GM06990 (cell line): ENCODE results near the gene SERINC2.

Experiments
- DNase-seq: peaks from one replicate; pipeline ENCODE4 v3.0.0-alpha.2; 2011; ENCODE audit not compliant: insufficient read length; ENCODE audit errors: extremely low read depth
- H3K27me3 ChIP-seq: replicated peaks from 2 replicates; pipeline ENCODE4 v1.6.0; 2011; ENCODE audit warnings: low read length; ENCODE audit not compliant: control insufficient read depth, insufficient read depth
- H3K36me3 ChIP-seq: 2 replicates; pipeline ENCODE4 v1.5.1; 2011; ENCODE audit warnings: low read length; ENCODE audit not compliant: control insufficient read depth, insufficient read depth
- H3K4me3 ChIP-seq: replicated peaks from 2 replicates; pipeline ENCODE4 v1.5.1; 2011; ENCODE audit warnings: low read depth, mild to moderate bottlenecking, control low read depth, low read length
- CTCF ChIP-seq: IDR thresholded peaks from 2 replicates; pipeline ENCODE4 v1.5.1; 2011; ENCODE audit warnings: low read length, control low read depth, mild to moderate bottlenecking, inconsistent platforms; ENCODE audit not compliant: insufficient read depth, poor library complexity, severe bottlenecking

SERINC2 gene

DNA sequence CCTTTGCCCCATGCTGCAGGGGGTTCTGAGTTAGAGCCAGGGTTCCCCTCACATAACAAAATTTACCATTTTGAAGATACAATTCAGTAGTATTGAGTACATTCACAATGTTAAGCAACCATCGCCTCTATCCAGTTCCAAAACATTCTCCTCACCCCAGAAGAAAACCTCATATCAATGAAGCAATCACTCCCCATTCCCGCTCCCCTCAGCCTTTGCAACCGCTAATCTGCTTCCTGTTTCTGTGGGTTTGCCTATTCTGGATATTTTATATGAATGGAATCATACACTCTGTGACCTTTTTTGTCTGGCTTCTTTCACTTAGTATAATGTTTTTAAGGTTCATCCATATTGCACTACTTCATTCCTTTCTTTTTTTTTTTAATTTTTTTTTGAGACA, 32.9 kb downstream of the SERINC2 start:
- DNase-seq = no peak
- TF ChIP-seq CTCF = no peak
- no peaks in the 10 kb centered on the region for H3K27me3 ChIP-seq

GRCh38 chr1:31447210-31447609, 34.2 kb downstream of the SERINC2 start:
- H3K27me3 ChIP-seq = no peaks in the 10 kb centered on the region
- DNase-seq = no peak
- H3K36me3 ChIP-seq = no peaks in the 10 kb centered on the region
- no peak for TF ChIP-seq CTCF
- no peak overlapping the region for H3K4me3 ChIP-seq

More for the DNA sequence above, 32.9 kb downstream of the SERINC2 start:
- no peak overlapping the region for H3K4me3 ChIP-seq
- no peaks in the 10 kb centered on the region for H3K36me3 ChIP-seq

GRCh38 chr1:31453384-31454079, 40.5 kb downstream of the SERINC2 start:
- DNase-seq = no peak
- no peak overlapping the region for H3K4me3 ChIP-seq
- no peaks in the 10 kb centered on the region for H3K36me3 ChIP-seq
- H3K27me3 ChIP-seq = no peaks in the 10 kb centered on the region
- TF ChIP-seq CTCF = no peak

- H3K4me3 ChIP-seq = no peak overlapping the region
- no peaks in the 10 kb centered on the region for H3K27me3 ChIP-seq
- no peak for TF ChIP-seq CTCF
- no peak for DNase-seq
- no peaks in the 10 kb centered on the region for H3K36me3 ChIP-seq
Observed at GRCh38 chr1:31458287-31458896, 45.4 kb downstream of the SERINC2 start.

DNA sequence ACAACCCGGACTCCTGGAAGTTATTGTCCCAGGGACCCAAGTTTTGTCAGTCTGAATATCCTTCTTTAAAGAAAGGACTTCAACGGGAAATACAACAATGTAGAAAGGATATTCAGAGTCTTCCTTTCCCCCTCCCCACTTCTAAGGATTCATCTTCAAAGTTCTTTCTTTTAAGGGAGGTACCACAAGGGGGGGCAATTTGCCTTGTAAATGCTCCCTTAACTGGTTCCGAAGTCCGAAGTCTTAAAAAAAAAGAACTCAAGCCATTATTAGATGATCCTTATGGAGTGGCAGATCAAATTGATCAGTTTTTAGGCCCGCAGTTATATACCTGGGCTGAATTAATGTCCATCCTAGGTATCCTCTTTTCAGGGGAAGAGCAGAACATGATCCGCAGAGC, 47.0 kb downstream of the SERINC2 start:
- Histone ChIP-seq H3K27me3 (no peaks in the 10 kb centered on the region), H3K4me3 (no peak overlapping the region), H3K36me3 (no peaks in the 10 kb centered on the region)
- TF ChIP-seq CTCF = peak; percentile 11
- DNase-seq = no peak
